HG02981 (cell line): ENCODE data around the gene CLNK.

Experiments used
- ATAC-seq: cut with Tn5 transposase; IDR thresholded peaks from one replicate; pipeline ENCODE4 v1.9.1; 2021; ENCODE audit warnings: mild to moderate bottlenecking, moderate library complexity; ENCODE audit not compliant: unreplicated experiment

CLNK gene

GRCh38 chr4:10526429-10527222, 157.9 kb downstream of the CLNK start:
- no peak for ATAC-seq

- ATAC-seq: no peak
Measured at GRCh38 chr4:10524196-10524833, 160.3 kb downstream of the CLNK start.

GRCh38 chr4:10521424-10521823, 163.1 kb downstream of the CLNK start:
- ATAC-seq: no peak

GRCh38 chr4:10509733-10510132, 174.8 kb downstream of the CLNK start:
- ATAC-seq: no peak

GRCh38 chr4:10506077-10506476, 178.5 kb downstream of the CLNK start:
- ATAC-seq: no peak

- ATAC-seq: no peak
Measured at GRCh38 chr4:10504570-10505179, 179.9 kb downstream of the CLNK start.

GRCh38 chr4:10502717-10503116, 181.9 kb downstream of the CLNK start:
- ATAC-seq: no peak

- no peak for ATAC-seq
Measured at GRCh38 chr4:10500776-10501175, 183.8 kb downstream of the CLNK start.

GRCh38 chr4:10496200-10496599, 188.4 kb downstream of the CLNK start:
- ATAC-seq: no peak

GRCh38 chr4:10495651-10496050, 188.9 kb downstream of the CLNK start:
- ATAC-seq: no peak

GRCh38 chr4:10492464-10492863, 192.1 kb downstream of the CLNK start:
- no peak for ATAC-seq

- no peak for ATAC-seq
Measured at GRCh38 chr4:10491401-10491800, 193.2 kb downstream of the CLNK start.

GRCh38 chr4:10490996-10491395, 193.6 kb downstream of the CLNK start:
- no peak for ATAC-seq

- no peak for ATAC-seq
Measured at GRCh38 chr4:10482913-10483312, 201.7 kb downstream of the CLNK start.

GRCh38 chr4:10480616-10481015, 204.0 kb downstream of the CLNK start:
- no peak for ATAC-seq

- no peak for ATAC-seq
Measured at GRCh38 chr4:10478621-10479020, 205.9 kb downstream of the CLNK start.

- no peak for ATAC-seq
Measured at GRCh38 chr4:10470505-10470904, 214.1 kb downstream of the CLNK start.

GRCh38 chr4:10466161-10466560, 218.4 kb downstream of the CLNK start:
- ATAC-seq: no peak

GRCh38 chr4:10462876-10463275, 221.7 kb downstream of the CLNK start:
- ATAC-seq: no peak

GRCh38 chr4:10461850-10462400, 222.6 kb downstream of the CLNK start:
- no peak for ATAC-seq

- ATAC-seq: peak; percentile 81
Measured at GRCh38 chr4:10461091-10461849, 223.3 kb downstream of the CLNK start.
